ENCODE data around the gene INPP5D.

INPP5D gene

DNA sequence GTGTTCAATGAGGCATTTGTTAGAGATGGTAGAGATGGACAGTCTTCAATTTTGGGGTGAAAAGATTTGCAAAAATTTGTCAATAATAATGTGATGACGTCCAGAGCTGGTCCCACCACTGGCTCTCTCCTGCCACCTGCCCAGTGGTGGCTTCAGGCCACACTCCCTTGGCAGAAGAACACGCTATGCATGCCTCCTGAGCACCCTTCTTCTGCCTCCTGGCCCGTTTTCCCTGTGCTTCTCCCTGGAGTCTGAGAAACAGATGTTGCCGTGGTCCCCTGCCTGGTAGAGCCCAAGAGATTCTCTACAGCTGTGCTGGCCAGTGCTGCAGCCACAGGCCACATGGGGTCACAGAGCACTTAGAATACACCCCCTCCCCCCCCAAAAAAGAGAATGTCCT, 33.6 kb downstream of the INPP5D start:
- TF ChIP-seq ESRRG (CRISPR knock-in tag; IDR thresholded peaks at IDR 0.05), result no peak
- no peak for TF ChIP-seq ZFP30 (CRISPR knock-in tag; IDR thresholded peaks at IDR 0.05)
- TF ChIP-seq SNAI2 (CRISPR knock-in tag; IDR thresholded peaks at IDR 0.05), result no peak
- TF ChIP-seq ZNF8 (CRISPR knock-in tag; IDR thresholded peaks at IDR 0.05), result no peak
- TF ChIP-seq RARB (CRISPR knock-in tag; IDR thresholded peaks at IDR 0.05), result no peak
- TF ChIP-seq, protein P1, sequence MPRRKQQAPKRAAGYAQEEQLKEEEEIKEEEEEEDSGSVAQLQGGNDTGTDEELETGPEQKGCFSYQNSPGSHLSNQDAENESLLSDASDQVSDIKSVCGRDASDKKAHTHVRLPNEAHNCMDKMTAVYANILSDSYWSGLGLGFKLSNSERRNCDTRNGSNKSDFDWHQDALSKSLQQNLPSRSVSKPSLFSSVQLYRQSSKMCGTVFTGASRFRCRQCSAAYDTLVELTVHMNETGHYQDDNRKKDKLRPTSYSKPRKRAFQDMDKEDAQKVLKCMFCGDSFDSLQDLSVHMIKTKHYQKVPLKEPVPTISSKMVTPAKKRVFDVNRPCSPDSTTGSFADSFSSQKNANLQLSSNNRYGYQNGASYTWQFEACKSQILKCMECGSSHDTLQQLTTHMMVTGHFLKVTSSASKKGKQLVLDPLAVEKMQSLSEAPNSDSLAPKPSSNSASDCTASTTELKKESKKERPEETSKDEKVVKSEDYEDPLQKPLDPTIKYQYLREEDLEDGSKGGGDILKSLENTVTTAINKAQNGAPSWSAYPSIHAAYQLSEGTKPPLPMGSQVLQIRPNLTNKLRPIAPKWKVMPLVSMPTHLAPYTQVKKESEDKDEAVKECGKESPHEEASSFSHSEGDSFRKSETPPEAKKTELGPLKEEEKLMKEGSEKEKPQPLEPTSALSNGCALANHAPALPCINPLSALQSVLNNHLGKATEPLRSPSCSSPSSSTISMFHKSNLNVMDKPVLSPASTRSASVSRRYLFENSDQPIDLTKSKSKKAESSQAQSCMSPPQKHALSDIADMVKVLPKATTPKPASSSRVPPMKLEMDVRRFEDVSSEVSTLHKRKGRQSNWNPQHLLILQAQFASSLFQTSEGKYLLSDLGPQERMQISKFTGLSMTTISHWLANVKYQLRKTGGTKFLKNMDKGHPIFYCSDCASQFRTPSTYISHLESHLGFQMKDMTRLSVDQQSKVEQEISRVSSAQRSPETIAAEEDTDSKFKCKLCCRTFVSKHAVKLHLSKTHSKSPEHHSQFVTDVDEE (CRISPR knock-in tag; IDR thresholded peaks at IDR 0.05), result no peak
- TF ChIP-seq, protein P2, sequence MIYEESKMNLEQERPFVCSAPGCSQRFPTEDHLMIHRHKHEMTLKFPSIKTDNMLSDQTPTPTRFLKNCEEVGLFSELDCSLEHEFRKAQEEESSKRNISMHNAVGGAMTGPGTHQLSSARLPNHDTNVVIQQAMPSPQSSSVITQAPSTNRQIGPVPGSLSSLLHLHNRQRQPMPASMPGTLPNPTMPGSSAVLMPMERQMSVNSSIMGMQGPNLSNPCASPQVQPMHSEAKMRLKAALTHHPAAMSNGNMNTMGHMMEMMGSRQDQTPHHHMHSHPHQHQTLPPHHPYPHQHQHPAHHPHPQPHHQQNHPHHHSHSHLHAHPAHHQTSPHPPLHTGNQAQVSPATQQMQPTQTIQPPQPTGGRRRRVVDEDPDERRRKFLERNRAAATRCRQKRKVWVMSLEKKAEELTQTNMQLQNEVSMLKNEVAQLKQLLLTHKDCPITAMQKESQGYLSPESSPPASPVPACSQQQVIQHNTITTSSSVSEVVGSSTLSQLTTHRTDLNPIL (CRISPR knock-in tag; IDR thresholded peaks at IDR 0.05; ENCODE audit: low read depth), result no peak
- TF ChIP-seq PPARA (CRISPR knock-in tag; IDR thresholded peaks at IDR 0.05; ENCODE audit: borderline replicate concordance), result no peak
- no peak for TF ChIP-seq ZNF565 (CRISPR knock-in tag; conservative IDR thresholded peaks at IDR 0.05; ENCODE audit: low read depth)
- no peak for TF ChIP-seq ISL1 (CRISPR knock-in tag; IDR thresholded peaks at IDR 0.05)
- TF ChIP-seq CSDC2 (CRISPR knock-in tag; IDR thresholded peaks at IDR 0.05), result no peak
- no peak for ATAC-seq

GRCh38 chr2:233094614-233095013, 34.5 kb downstream of the INPP5D start:
- no peak for ATAC-seq
- TF ChIP-seq CSDC2 (CRISPR knock-in tag; IDR thresholded peaks at IDR 0.05) (no peak), BACH2 (CRISPR knock-in tag; IDR thresholded peaks at IDR 0.05; ENCODE audit: borderline replicate concordance) (no peak), ZFP30 (CRISPR knock-in tag; IDR thresholded peaks at IDR 0.05) (no peak), TOX (CRISPR knock-in tag; IDR thresholded peaks at IDR 0.05; ENCODE audit: borderline replicate concordance) (no peak), ESRRG (CRISPR knock-in tag; IDR thresholded peaks at IDR 0.05) (no peak), ARNTL (CRISPR knock-in tag; IDR thresholded peaks at IDR 0.05; ENCODE audit: borderline replicate concordance, low read depth) (no peak)
- TF ChIP-seq, protein P3, sequence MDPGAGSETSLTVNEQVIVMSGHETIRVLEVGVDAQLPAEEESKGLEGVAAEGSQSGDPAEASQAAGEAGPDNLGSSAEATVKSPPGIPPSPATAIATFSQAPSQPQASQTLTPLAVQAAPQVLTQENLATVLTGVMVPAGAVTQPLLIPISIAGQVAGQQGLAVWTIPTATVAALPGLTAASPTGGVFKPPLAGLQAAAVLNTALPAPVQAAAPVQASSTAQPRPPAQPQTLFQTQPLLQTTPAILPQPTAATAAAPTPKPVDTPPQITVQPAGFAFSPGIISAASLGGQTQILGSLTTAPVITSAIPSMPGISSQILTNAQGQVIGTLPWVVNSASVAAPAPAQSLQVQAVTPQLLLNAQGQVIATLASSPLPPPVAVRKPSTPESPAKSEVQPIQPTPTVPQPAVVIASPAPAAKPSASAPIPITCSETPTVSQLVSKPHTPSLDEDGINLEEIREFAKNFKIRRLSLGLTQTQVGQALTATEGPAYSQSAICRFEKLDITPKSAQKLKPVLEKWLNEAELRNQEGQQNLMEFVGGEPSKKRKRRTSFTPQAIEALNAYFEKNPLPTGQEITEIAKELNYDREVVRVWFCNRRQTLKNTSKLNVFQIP (CRISPR knock-in tag; IDR thresholded peaks at IDR 0.05; ENCODE audit: borderline replicate concordance, low read depth), result no peak

DNA sequence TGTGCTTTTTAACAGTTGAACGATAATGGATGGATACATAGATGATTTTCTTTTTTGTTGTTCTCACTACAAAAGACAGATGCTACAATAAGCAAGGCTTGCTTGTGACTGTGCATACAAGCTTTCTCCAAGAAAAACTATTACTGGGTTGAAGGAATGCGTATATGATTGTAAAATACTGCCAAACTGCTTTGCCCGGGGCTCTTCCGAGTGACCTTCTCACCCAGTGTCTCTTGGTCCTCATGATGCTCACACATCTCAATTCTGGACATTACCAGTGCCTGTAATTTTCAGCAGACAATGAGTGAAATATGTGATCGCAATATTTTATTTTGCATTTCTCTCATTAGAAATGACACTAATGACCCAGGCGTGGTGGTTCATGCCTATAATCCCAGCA, 35.9 kb downstream of the INPP5D start:
- TF ChIP-seq ZFP3 (CRISPR knock-in tag; IDR thresholded peaks at IDR 0.05), result no peak
- no peak for TF ChIP-seq PATZ1 (CRISPR knock-in tag; IDR thresholded peaks at IDR 0.05; ENCODE audit: borderline replicate concordance)
- TF ChIP-seq CSRNP3 (CRISPR knock-in tag; IDR thresholded peaks at IDR 0.05), result no peak
- TF ChIP-seq ZFP30 (CRISPR knock-in tag; IDR thresholded peaks at IDR 0.05), result no peak
- TF ChIP-seq ZNF70 (CRISPR knock-in tag; IDR thresholded peaks at IDR 0.05), result no peak
- TF ChIP-seq GLIS3 (CRISPR knock-in tag; IDR thresholded peaks at IDR 0.05), result no peak
- no peak for TF ChIP-seq ZNF8 (CRISPR knock-in tag; IDR thresholded peaks at IDR 0.05)
- TF ChIP-seq ZC3H10 (CRISPR knock-in tag; IDR thresholded peaks at IDR 0.05), result no peak
- TF ChIP-seq, protein P3 (CRISPR knock-in tag; IDR thresholded peaks at IDR 0.05; ENCODE audit: borderline replicate concordance, low read depth), result no peak
- TF ChIP-seq SNAI2 (CRISPR knock-in tag; IDR thresholded peaks at IDR 0.05), result no peak
- TF ChIP-seq, protein P1 (CRISPR knock-in tag; IDR thresholded peaks at IDR 0.05), result no peak
- ATAC-seq, result no peak

Data from SK-N-SH treated with all-trans-retinoic acid at 6 μM for 48 hours (cell line).